ENCODE measurements around the gene ATXN2. TPM values are rescaled to one million over a fixed set of nuclear protein-coding genes. Genes with fewer than 3 reads are reported as not detected.
"Not testable (repeated sequence)": the region's sequence is repeated elsewhere in the genome, so short reads cannot be mapped to it uniquely, and the experiment has no call there.

ATXN2 gene
- total RNA-seq, 2 donors from 2014 or later: 37.1 to 55.4 TPM

GRCh38 chr12:111462210-111462769 is 136.8 kb downstream of the ATXN2 start:
- Histone ChIP-seq H3K27me3 (no peaks in the 10 kb centered on the region), H3K4me1 (peaks cover 17% of the 10 kb centered on the region), H3K9me3 (no peaks in the 10 kb centered on the region), H3K27ac (peak overlapping the region in 1 of 4 donors; percentile 4), H3K4me3 (no peak overlapping the region), H3K36me3 (replicated peaks in 1 of 2; ENCODE audit: insufficient read depth in 1 of 2, low read depth in 2 of 2) (no peaks in the 10 kb centered on the region)
- ATAC-seq (no peak), DNase-seq (no peak)
- TF ChIP-seq CTCF (IDR thresholded peaks at IDR 0.05) (no peak), POLR2A (IDR thresholded peaks at IDR 0.05) (no peak)
- intact Hi-C loops (cut with DNase I): no loop called here

- WGBS, 2 donors: 95 to 97% methylated on average over 11 of the region's 11 CpGs
- H3K36me3 ChIP-seq (replicated peaks in 1 of 2; ENCODE audit: insufficient read depth in 1 of 2, low read depth in 2 of 2); DNase-seq: not testable (repeated sequence)
Measured at GRCh38 chr12:111460111-111460510, 139.0 kb downstream of the ATXN2 start.

GRCh38 chr12:111458546-111459172 is 140.5 kb downstream of the ATXN2 start:
- Histone ChIP-seq H3K4me3 (no peak overlapping the region), H3K9me3 (no peaks in the 10 kb centered on the region), H3K36me3 (replicated peaks in 1 of 2; ENCODE audit: insufficient read depth in 1 of 2, low read depth in 2 of 2) (peaks cover 0 to 8% of the 10 kb centered on the region in 2 donors), H3K27me3 (no peaks in the 10 kb centered on the region), H3K27ac (peak overlapping the region in 2 of 4 donors; percentile 2 to 5), H3K4me1 (peaks cover 17% of the 10 kb centered on the region)
- 51 to 59% methylated on average over 6 of the region's 6 CpGs for WGBS, 2 donors
- DNase-seq (peak; percentile 29 to 66 (median 50)), ATAC-seq (peak; percentile 59)
- intact Hi-C loops (cut with DNase I): no loop called here
- TF ChIP-seq CTCF (IDR thresholded peaks at IDR 0.05) (no peak), POLR2A (IDR thresholded peaks at IDR 0.05) (no peak)

More at GRCh38 chr12:111460111-111460510, 139.0 kb downstream of the ATXN2 start:
- H3K4me1 ChIP-seq: peaks cover 17% of the 10 kb centered on the region
- H3K9me3 ChIP-seq; H3K27me3 ChIP-seq; ATAC-seq; H3K4me3 ChIP-seq; H3K27ac ChIP-seq; intact Hi-C loops (cut with DNase I): not testable (repeated sequence)

- peaks cover 0 to 17% of the 10 kb centered on the region in 2 donors for H3K36me3 ChIP-seq (replicated peaks in 1 of 2; ENCODE audit: insufficient read depth in 1 of 2, low read depth in 2 of 2)
- no peak for ATAC-seq
- no peak overlapping the region for H3K27ac ChIP-seq
- TF ChIP-seq CTCF (IDR thresholded peaks at IDR 0.05) (no peak), POLR2A (IDR thresholded peaks at IDR 0.05) (no peak)
- no peak overlapping the region for H3K4me3 ChIP-seq
- no peaks in the 10 kb centered on the region for H3K9me3 ChIP-seq
- 68 to 77% methylated on average over 3 of the region's 3 CpGs for WGBS, 2 donors
- intact Hi-C loops (cut with DNase I): no loop called here
- H3K4me1 ChIP-seq: peaks cover 17% of the 10 kb centered on the region
- DNase-seq: no peak
- H3K27me3 ChIP-seq: no peaks in the 10 kb centered on the region
Measured at GRCh38 chr12:111457577-111457976, 141.5 kb downstream of the ATXN2 start.

- no peak overlapping the region for H3K4me3 ChIP-seq
- ATAC-seq (no peak), DNase-seq (no peak)
- H3K27me3 ChIP-seq: no peaks in the 10 kb centered on the region
- H3K9me3 ChIP-seq: no peaks in the 10 kb centered on the region
- TF ChIP-seq CTCF (IDR thresholded peaks at IDR 0.05) (no peak), POLR2A (IDR thresholded peaks at IDR 0.05) (no peak)
- no peak overlapping the region for H3K27ac ChIP-seq
- WGBS, 2 donors: 91 to 93% methylated on average over 9 of the region's 9 CpGs
- intact Hi-C loops (cut with DNase I): no loop called here
- H3K4me1 ChIP-seq: peaks cover 13% of the 10 kb centered on the region
- H3K36me3 ChIP-seq (replicated peaks in 1 of 2; ENCODE audit: insufficient read depth in 1 of 2, low read depth in 2 of 2): peaks cover 0 to 17% of the 10 kb centered on the region in 2 donors
Measured at GRCh38 chr12:111457071-111457470, 142.0 kb downstream of the ATXN2 start.

All from body of pancreas (tissue), 4 donors.